Upper lobe of left lung (tissue), 6 donors: ENCODE data around the gene TBC1D5. TPM values are rescaled to one million over a fixed set of nuclear protein-coding genes. Genes with fewer than 3 reads are reported as not detected.

Source experiments
- ATAC-seq, 2 donors: fragments of 200-7000 bp; cut with Tn5 transposase; one replicate each; pipeline ENCODE4 v1.9.1; 2022; ENCODE audit warnings: mild to moderate bottlenecking in 2 of 2, moderate library complexity in 2 of 2; ENCODE audit not compliant: low FRiP score in 2 of 2
- DNase-seq, 2 donors: peaks; one replicate each; pipeline ENCODE4 v3.0.0-alpha.2; 2019 to 2020
- H3K27ac ChIP-seq, 4 donors: fragments of 200-600 bp; sonication (generic); one replicate each; pipeline ENCODE4 v1.5.1; 2016 to 2019
- H3K27me3 ChIP-seq, 4 donors: fragments of 200-600 bp; sonication (generic); one replicate each; pipeline ENCODE4 v1.5.1; 2017 to 2019
- H3K36me3 ChIP-seq, 4 donors: fragments of 200-600 bp; sonication (generic); one replicate each; pipeline ENCODE4 v1.5.1; 2016 to 2019
- H3K4me1 ChIP-seq, 4 donors: fragments of 200-600 bp; sonication (generic); one replicate each; pipeline ENCODE4 v1.5.1; 2018 to 2019
- H3K4me3 ChIP-seq, 4 donors: fragments of 200-600 bp; sonication (generic); one replicate each; pipeline ENCODE4 v1.5.1; 2017 to 2019; ENCODE audit warnings: mild to moderate bottlenecking in 2 of 4, moderate library complexity in 1 of 4
- H3K9me3 ChIP-seq, 4 donors: fragments of 200-600 bp; sonication (generic); one replicate each; pipeline ENCODE4 v1.5.1; 2018 to 2019
- CTCF ChIP-seq, 6 experiments: fragments of 450-650 bp in 4 of 6; fragments of 200-600 bp in 2 of 6; sonication (generic) in 2 of 6; IDR thresholded peaks; one replicate each; pipeline ENCODE4 v1.5.1; 2016 to 2019; ENCODE audit warnings: antibody characterized with exemption in 6 of 6
- EP300 ChIP-seq, 4 donors: sonication (generic); formaldehyde crosslinking; IDR thresholded peaks; one replicate each; pipeline ENCODE4 v1.5.1; 2017; ENCODE audit warnings: antibody characterized with exemption in 4 of 4, control low read depth in 2 of 4
- POLR2A ChIP-seq, 4 donors: fragments of 450-650 bp; IDR thresholded peaks; one replicate each; pipeline ENCODE4 v1.5.1; 2016 to 2017; ENCODE audit warnings: antibody characterized with exemption in 4 of 4, mild to moderate bottlenecking in 2 of 4
- POLR2AphosphoS5 ChIP-seq, 2 donors: sonication (generic); formaldehyde crosslinking; IDR thresholded peaks; one replicate each; pipeline ENCODE4 v1.5.1; 2017; ENCODE audit warnings: antibody characterized with exemption in 2 of 2
- WGBS, 2 donors: methylation state at CpG; one replicate each; pipeline ENCODE4 v1.1.5; 2017 to 2018; 5-methylcytosine and 5-hydroxymethylcytosine counted together
- total RNA-seq, 6 donors: library from RNA; depleted of rRNA in 4 of 6; stranded (reverse); fragments of >200 nt in 4 of 6; gene quantifications; one replicate each; pipeline versions ENCODE4 v1.1.0 to v1.2.1, GENCODE V29; 2016 to 2021
- donor health status: DM: no; HTN: no; CAD: no; lungs with moderate emphysema.
- donor health status: DM: no; HTN: yes; CAD: no; lungs with severe emphysema.

Gene TBC1D5
- total RNA-seq, 6 donors from 2014 or later, result 53.0 to 135 (median 63.3) TPM

- H3K27me3 ChIP-seq, result no peaks in the 10 kb centered on the region
- no peak for ATAC-seq
- TF ChIP-seq CTCF (IDR thresholded peaks at IDR 0.05), result no peak
- no peak for TF ChIP-seq EP300 (IDR thresholded peaks at IDR 0.05)
- TF ChIP-seq POLR2A (IDR thresholded peaks at IDR 0.05), result no peak
- no peak for TF ChIP-seq POLR2AphosphoS5 (IDR thresholded peaks at IDR 0.05)
- H3K36me3 ChIP-seq, result no peaks in the 10 kb centered on the region
- H3K4me3 ChIP-seq, result no peak overlapping the region
- no peak for DNase-seq
- WGBS, 2 donors, result 76 to 78% methylated on average over 4 of the region's 4 CpGs
- H3K4me1 ChIP-seq, result no peaks in the 10 kb centered on the region
- no peaks in the 10 kb centered on the region for H3K9me3 ChIP-seq
- H3K27ac ChIP-seq, result no peak overlapping the region
Measured at GRCh38 chr3:17508180-17508752, 234.2 kb downstream of the TBC1D5 start.

- Histone ChIP-seq H3K36me3 (no peaks in the 10 kb centered on the region), H3K9me3 (no peaks in the 10 kb centered on the region), H3K27me3 (no peaks in the 10 kb centered on the region), H3K4me3 (no peak overlapping the region), H3K4me1 (no peaks in the 10 kb centered on the region), H3K27ac (no peak overlapping the region)
- ATAC-seq (no peak), DNase-seq (no peak)
- TF ChIP-seq POLR2A (IDR thresholded peaks at IDR 0.05) (no peak), EP300 (IDR thresholded peaks at IDR 0.05) (no peak), CTCF (IDR thresholded peaks at IDR 0.05) (no peak), POLR2AphosphoS5 (IDR thresholded peaks at IDR 0.05) (no peak)
Measured at GRCh38 chr3:17507480-17507879, 235.0 kb downstream of the TBC1D5 start.

GRCh38 chr3:17505856-17506255 is 236.6 kb downstream of the TBC1D5 start:
- H3K36me3 ChIP-seq, result no peaks in the 10 kb centered on the region
- no peaks in the 10 kb centered on the region for H3K27me3 ChIP-seq
- DNase-seq (no peak), ATAC-seq (no peak)
- H3K4me3 ChIP-seq, result no peak overlapping the region
- no peak overlapping the region for H3K27ac ChIP-seq
- H3K9me3 ChIP-seq, result no peaks in the 10 kb centered on the region
- H3K4me1 ChIP-seq, result no peaks in the 10 kb centered on the region
- no peak for TF ChIP-seq POLR2AphosphoS5 (IDR thresholded peaks at IDR 0.05)
- TF ChIP-seq EP300 (IDR thresholded peaks at IDR 0.05), result no peak
- no peak for TF ChIP-seq POLR2A (IDR thresholded peaks at IDR 0.05)
- no peak for TF ChIP-seq CTCF (IDR thresholded peaks at IDR 0.05)

- H3K4me3 ChIP-seq, result no peak overlapping the region
- H3K27ac ChIP-seq, result no peak overlapping the region
- H3K27me3 ChIP-seq, result no peaks in the 10 kb centered on the region
- ATAC-seq (no peak), DNase-seq (no peak)
- H3K36me3 ChIP-seq, result no peaks in the 10 kb centered on the region
- TF ChIP-seq EP300 (IDR thresholded peaks at IDR 0.05) (no peak), POLR2AphosphoS5 (IDR thresholded peaks at IDR 0.05) (no peak), CTCF (IDR thresholded peaks at IDR 0.05) (no peak)
- H3K9me3 ChIP-seq, result no peaks in the 10 kb centered on the region
- H3K4me1 ChIP-seq, result no peaks in the 10 kb centered on the region
- WGBS, 2 donors, result 97 to 100% methylated on average over 2 of the region's 2 CpGs
Measured at GRCh38 chr3:17501745-17502144, 240.7 kb downstream of the TBC1D5 start.

GRCh38 chr3:17500618-17501017 is 241.8 kb downstream of the TBC1D5 start:
- TF ChIP-seq POLR2A (IDR thresholded peaks at IDR 0.05) (no peak), POLR2AphosphoS5 (IDR thresholded peaks at IDR 0.05) (no peak), EP300 (IDR thresholded peaks at IDR 0.05) (no peak), CTCF (IDR thresholded peaks at IDR 0.05) (no peak)
- DNase-seq (no peak), ATAC-seq (no peak)
- Histone ChIP-seq H3K27ac (no peak overlapping the region), H3K9me3 (no peaks in the 10 kb centered on the region), H3K27me3 (no peaks in the 10 kb centered on the region), H3K36me3 (no peaks in the 10 kb centered on the region), H3K4me3 (no peak overlapping the region), H3K4me1 (no peaks in the 10 kb centered on the region)
- WGBS, 2 donors, result 90 to 94% methylated on average over 2 of the region's 2 CpGs
